Endothelial cell of umbilical vein (primary cell): Measurements from ENCODE around the gene ITGA7. TPM values are rescaled to one million over a fixed set of nuclear protein-coding genes. Genes with fewer than 3 reads are reported as not detected.

Experiments
- BruUV-seq: library from RNA; stranded (reverse); fragments of 400-500 nt; replicated peaks from 2 replicates; lab custom pipeline; 2021; lab: Mats Ljungman, UMichigan
- CTCF ChIA-PET: fragments of 300-600, 350-600 bp; sonication (Branson Sonifier 250); formaldehyde crosslinking; loops from one replicate; lab custom pipeline; 2021; ENCODE audit warnings: antibody characterized with exemption, inconsistent platforms; lab: Charles Lee
- POLR2A ChIA-PET: fragments of 300-600, 350-600 bp; sonication (Branson Sonifier 250); formaldehyde crosslinking; loops from one replicate; lab custom pipeline; 2021; ENCODE audit warnings: antibody characterized with exemption, inconsistent platforms; lab: Charles Lee
- DNase-seq: peaks from one replicate; pipeline ENCODE4 v3.0.0-alpha.2; 2011; ENCODE audit warnings: low read depth, low spot score
- FAIRE-seq: peaks from 2 replicates; lab custom pipeline; 2011; peaks lifted over from hg19 to GRCh38; lab: Jason Lieb, UNC
- H2AFZ ChIP-seq: 2 replicates; pipeline ENCODE4 v1.6.0; 2012; ENCODE audit warnings: low read depth, low read length, control low read depth, inconsistent platforms
- H3K27ac ChIP-seq: 2 replicates; pipeline ENCODE4 v1.5.1; 2011; ENCODE audit warnings: low read depth, mild to moderate bottlenecking, control low read depth, low read length, moderate library complexity; ENCODE audit not compliant: insufficient read depth
- H3K27me3 ChIP-seq, 2 experiments: 2 replicates each; pipeline versions ENCODE4 v1.6.0 to v1.6.1; 2011; ENCODE audit warnings: low read length in 2 of 2, mixed read lengths in 1 of 2; ENCODE audit not compliant: control insufficient read depth in 2 of 2, insufficient read depth in 2 of 2
- H3K36me3 ChIP-seq, 2 experiments: 2 replicates in 1 of 2; 3 replicates in 1 of 2; pipeline ENCODE4 v1.5.1; 2011; ENCODE audit warnings: low read length in 2 of 2, mild to moderate bottlenecking in 1 of 2, moderate library complexity in 1 of 2; ENCODE audit not compliant: control insufficient read depth in 2 of 2, insufficient read depth in 2 of 2; ENCODE audit errors: extremely low read depth in 1 of 2
- H3K4me1 ChIP-seq: 3 replicates; pipeline ENCODE4 v1.5.1; 2011; ENCODE audit warnings: mild to moderate bottlenecking, low read length; ENCODE audit not compliant: control insufficient read depth, insufficient read depth; ENCODE audit errors: extremely low read depth
- H3K4me2 ChIP-seq: 2 replicates; pipeline ENCODE4 v1.6.1; 2011; ENCODE audit warnings: low read length, control low read depth, mixed read lengths; ENCODE audit not compliant: insufficient read depth
- H3K4me3 ChIP-seq, 3 experiments: fragments of 200-600 bp in 1 of 3; sonication (generic), shearing (Covaris generic) in 1 of 3; replicated peaks in 1 of 3; 2 replicates each; pipeline ENCODE4 v1.5.1; 2011 to 2016; ENCODE audit warnings: control low read depth in 3 of 3, low read length in 3 of 3, mild to moderate bottlenecking in 2 of 3, inconsistent platforms in 1 of 3, low read depth in 1 of 3, moderate library complexity in 1 of 3; ENCODE audit not compliant: insufficient read depth in 1 of 3
- H3K79me2 ChIP-seq: 2 replicates; pipeline ENCODE4 v1.6.0; 2012; ENCODE audit warnings: low read length, inconsistent platforms; ENCODE audit not compliant: control insufficient read depth, insufficient read depth
- H3K9ac ChIP-seq: replicated peaks from 2 replicates; pipeline ENCODE3; 2011; ENCODE audit warnings: low read length, control low read depth; ENCODE audit not compliant: insufficient read depth; ENCODE audit errors: extremely low read depth
- H3K9me1 ChIP-seq: replicated peaks from 3 replicates; pipeline ENCODE4 v1.6.0; 2011; ENCODE audit warnings: mild to moderate bottlenecking, low read length; ENCODE audit not compliant: control insufficient read depth, insufficient read depth; ENCODE audit errors: extremely low read depth
- H3K9me3 ChIP-seq: replicated peaks from 2 replicates; pipeline ENCODE4 v1.5.1; 2012; ENCODE audit warnings: low read length, inconsistent platforms; ENCODE audit not compliant: control insufficient read depth, insufficient read depth
- H4K20me1 ChIP-seq: replicated peaks from 2 replicates; pipeline ENCODE3; 2011; ENCODE audit warnings: mild to moderate bottlenecking, low read length; ENCODE audit not compliant: control insufficient read depth, insufficient read depth; ENCODE audit errors: extremely low read depth
- EZH2 ChIP-seq: IDR thresholded peaks from 2 replicates; pipeline ENCODE4 v1.6.1; 2012; ENCODE audit warnings: borderline replicate concordance, low read depth, mild to moderate bottlenecking, moderate library complexity, low read length, inconsistent platforms; ENCODE audit not compliant: severe bottlenecking
- FOS ChIP-seq: IDR thresholded peaks from 2 replicates; pipeline ENCODE4 v1.6.1; 2011; ENCODE audit warnings: mild to moderate bottlenecking, low read length, moderate library complexity, borderline replicate concordance; ENCODE audit not compliant: insufficient read depth
- GATA2 ChIP-seq: IDR thresholded peaks from 2 replicates; pipeline ENCODE4 v1.7.0; 2011; ENCODE audit warnings: low read depth, mild to moderate bottlenecking, moderate library complexity, mixed read lengths, low read length; ENCODE audit not compliant: insufficient read length, insufficient read depth
- JUN ChIP-seq: IDR thresholded peaks from 2 replicates; pipeline ENCODE4 v1.6.1; 2011; ENCODE audit warnings: borderline replicate concordance, low read depth; ENCODE audit not compliant: insufficient read length, insufficient read depth
- MYC ChIP-seq: IDR thresholded peaks from one replicate; pipeline ENCODE4 v1.6.1; 2011; ENCODE audit warnings: mild to moderate bottlenecking, low read depth, low read length
- POLR2A ChIP-seq: IDR thresholded peaks from 2 replicates; pipeline ENCODE4 v1.6.1; 2012; ENCODE audit warnings: low read depth, mild to moderate bottlenecking, control low read depth, low read length
- POLR2AphosphoS5 ChIP-seq: IDR thresholded peaks from 2 replicates; pipeline ENCODE4 v1.6.1; 2012; ENCODE audit warnings: low read depth, mild to moderate bottlenecking, control low read depth, low read length, moderate library complexity; ENCODE audit not compliant: insufficient read depth
- dilution Hi-C: fragments of 300-500 bp; cut with MboI; formaldehyde crosslinking; loops from one replicate; pipeline ENCODE4 v1.15.0; 2019; ENCODE audit warnings: low sequenced_read_pairs; ENCODE audit not compliant: extremely low pct_ligation_motif_present
- intact Hi-C: fragments of 100-400 bp; cut with micrococcal nuclease; formaldehyde crosslinking; loops from one replicate; pipeline ENCODE4 v1.10.0; 2022
- polyA plus RNA-seq, 4 experiments: library from polyadenylated mRNA; depleted of rRNA in 3 of 4; stranded (reverse) in 3 of 4; unstranded in 1 of 4; fragments of >200 nt; gene quantifications; 2 replicates each; pipeline versions ENCODE4 v1.2.1 to v1.2.3, GENCODE V29; 2011 to 2012; ENCODE audit warnings: missing spikeins in 1 of 4
- total RNA-seq: library from RNA; stranded (reverse); gene quantifications from 2 replicates; pipeline ENCODE4 v1.2.3, GENCODE V29; 2021
- TF ChIP-seq, protein P1 (sequence below): IDR thresholded peaks from 2 replicates; pipeline ENCODE4 v1.6.1; 2011; ENCODE audit not compliant: insufficient read depth, insufficient read length
- TF ChIP-seq, protein P2 (sequence below), 2 donors: IDR thresholded peaks; 1 replicate in 1 of 2; 2 replicates in 1 of 2; pipeline ENCODE4 v1.5.1; 2011; ENCODE audit warnings: low read length in 2 of 2, mild to moderate bottlenecking in 2 of 2, moderate library complexity in 2 of 2, control low read depth in 1 of 2, inconsistent platforms in 1 of 2, low read depth in 1 of 2; ENCODE audit not compliant: insufficient read depth in 1 of 2; ENCODE audit errors: extremely low read depth in 1 of 2

Gene ITGA7
- total and polyA plus RNA-seq, 2 donors (not counting 3 experiments of a cell fraction or from before 2014, with no cell fraction given), result 0.41 to 0.84 TPM

GRCh38 chr12:55703288-55703687 lies 4.4 kb downstream of the ITGA7 start:
- no peak overlapping the region for H3K9ac ChIP-seq
- no peak overlapping the region for H3K27ac ChIP-seq
- H3K79me2 ChIP-seq, result no peaks in the 10 kb centered on the region
- dilution Hi-C loops (no loop called here), intact Hi-C loops (loop anchor here (5.0 kb wide), 1 partner anchor 41 kb away; no protein-coding TSS in a partner anchor)
- H3K27me3 ChIP-seq, result peaks cover 15 to 22% of the 10 kb centered on the region in 2 experiments
- H3K4me3 ChIP-seq, result no peak overlapping the region
- TF ChIP-seq, protein P1, sequence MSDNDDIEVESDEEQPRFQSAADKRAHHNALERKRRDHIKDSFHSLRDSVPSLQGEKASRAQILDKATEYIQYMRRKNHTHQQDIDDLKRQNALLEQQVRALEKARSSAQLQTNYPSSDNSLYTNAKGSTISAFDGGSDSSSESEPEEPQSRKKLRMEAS, result no peak
- TF ChIP-seq JUN, result no peak
- TF ChIP-seq, protein P2, sequence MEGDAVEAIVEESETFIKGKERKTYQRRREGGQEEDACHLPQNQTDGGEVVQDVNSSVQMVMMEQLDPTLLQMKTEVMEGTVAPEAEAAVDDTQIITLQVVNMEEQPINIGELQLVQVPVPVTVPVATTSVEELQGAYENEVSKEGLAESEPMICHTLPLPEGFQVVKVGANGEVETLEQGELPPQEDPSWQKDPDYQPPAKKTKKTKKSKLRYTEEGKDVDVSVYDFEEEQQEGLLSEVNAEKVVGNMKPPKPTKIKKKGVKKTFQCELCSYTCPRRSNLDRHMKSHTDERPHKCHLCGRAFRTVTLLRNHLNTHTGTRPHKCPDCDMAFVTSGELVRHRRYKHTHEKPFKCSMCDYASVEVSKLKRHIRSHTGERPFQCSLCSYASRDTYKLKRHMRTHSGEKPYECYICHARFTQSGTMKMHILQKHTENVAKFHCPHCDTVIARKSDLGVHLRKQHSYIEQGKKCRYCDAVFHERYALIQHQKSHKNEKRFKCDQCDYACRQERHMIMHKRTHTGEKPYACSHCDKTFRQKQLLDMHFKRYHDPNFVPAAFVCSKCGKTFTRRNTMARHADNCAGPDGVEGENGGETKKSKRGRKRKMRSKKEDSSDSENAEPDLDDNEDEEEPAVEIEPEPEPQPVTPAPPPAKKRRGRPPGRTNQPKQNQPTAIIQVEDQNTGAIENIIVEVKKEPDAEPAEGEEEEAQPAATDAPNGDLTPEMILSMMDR (IDR thresholded peaks at IDR 0.05; ENCODE audit: extremely low read depth in 1 of 2, insufficient read depth in 1 of 2, low read depth in 1 of 2, low read length in 2 of 2), result no peak
- no peak for TF ChIP-seq MYC
- TF ChIP-seq POLR2A, result no peak
- no peak for TF ChIP-seq POLR2AphosphoS5
- no peak for TF ChIP-seq EZH2
- no peak for TF ChIP-seq FOS
- no peak for TF ChIP-seq GATA2
- no peak overlapping the region for H3K4me2 ChIP-seq
- no peak overlapping the region for H2AFZ ChIP-seq
- no peak for FAIRE-seq
- H3K9me1 ChIP-seq, result no peaks in the 10 kb centered on the region
- H3K9me3 ChIP-seq, result no peaks in the 10 kb centered on the region
- BruUV-seq, result no TSS peak
- no peaks in the 10 kb centered on the region for H3K4me1 ChIP-seq
- H3K36me3 ChIP-seq, result no peaks in the 10 kb centered on the region
- ChIA-PET POLR2A (no interaction called here), CTCF (no interaction called here)
- no peak for DNase-seq
- no peaks in the 10 kb centered on the region for H4K20me1 ChIP-seq
